ENCODE measurements around the gene PCDHAC2.

PCDHAC2 gene

DNA sequence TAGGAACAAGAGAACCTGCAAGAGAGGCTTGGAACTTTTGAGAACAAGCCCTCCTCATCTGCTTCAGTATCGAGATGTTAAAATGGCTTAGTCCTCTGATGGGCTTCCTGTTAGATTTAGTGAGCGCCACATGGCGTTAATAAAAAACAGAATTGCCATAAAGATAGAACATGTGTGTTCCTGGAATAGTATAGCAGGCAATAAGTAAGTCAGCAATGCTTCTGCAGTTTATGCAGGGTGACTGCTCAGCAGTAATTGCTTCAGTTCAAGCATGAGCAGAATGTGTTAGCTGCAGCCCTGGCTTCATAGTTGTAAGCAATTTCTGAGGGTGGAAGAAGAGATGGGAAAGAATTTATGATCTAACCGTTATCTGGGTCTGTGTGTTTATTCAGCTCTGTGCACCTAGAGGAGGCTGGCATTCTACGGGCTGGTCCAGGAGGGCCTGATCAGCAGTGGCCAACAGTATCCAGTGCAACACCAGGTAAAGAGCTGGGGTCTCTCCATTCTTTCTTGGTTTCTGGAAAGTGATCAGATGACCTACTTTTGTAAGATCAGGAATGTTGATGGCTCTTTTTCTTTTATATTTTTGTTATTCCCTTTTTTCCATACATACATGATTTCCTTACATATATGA, 15.9 kb downstream of the PCDHAC2 start:
- in situ Hi-C loops (cut with HindIII; ENCODE audit: low sequenced_read_pairs), result no loop called here

DNA sequence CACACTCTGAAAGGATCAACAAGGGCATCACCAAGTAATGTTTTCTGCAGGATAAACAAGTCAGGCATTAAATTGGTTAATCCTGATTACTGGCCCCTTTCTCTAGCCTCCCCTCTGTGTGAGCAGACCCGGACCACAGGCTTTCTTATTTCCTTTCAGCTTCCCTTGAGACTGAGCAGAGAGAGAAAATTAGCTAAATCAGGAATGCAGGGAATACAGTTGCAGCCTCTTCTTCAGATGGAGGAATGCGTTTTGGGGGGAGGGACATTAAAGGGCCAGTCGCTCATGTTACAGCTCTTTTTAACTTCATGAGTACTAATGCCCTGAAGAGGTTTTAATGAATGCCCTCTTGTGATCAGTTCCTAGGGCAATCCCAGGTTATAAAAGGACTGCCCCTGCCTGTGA, 19.8 kb downstream of the PCDHAC2 start:
- in situ Hi-C loops (cut with HindIII; ENCODE audit: low sequenced_read_pairs), result no loop called here

DNA sequence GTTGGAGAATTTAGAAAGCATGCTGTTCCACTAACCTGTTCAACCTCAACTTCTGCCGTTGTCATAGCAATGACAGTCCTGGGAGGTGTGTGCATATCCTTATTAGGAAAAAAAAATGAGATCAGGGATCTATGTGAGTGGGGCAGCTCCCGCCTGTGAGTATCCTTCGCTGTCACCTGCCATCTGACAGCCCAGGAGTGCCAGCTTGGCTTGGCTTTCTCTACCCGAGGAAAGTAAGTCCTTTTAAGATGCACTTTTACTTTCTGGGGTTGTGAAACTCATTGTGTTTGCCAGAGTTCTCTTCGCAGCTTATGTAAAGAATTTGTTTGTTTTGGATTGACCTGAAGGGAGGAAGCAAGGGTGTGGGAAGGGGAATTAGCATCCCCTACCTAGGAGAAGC, 21.8 kb downstream of the PCDHAC2 start:
- in situ Hi-C loops (cut with HindIII; ENCODE audit: low sequenced_read_pairs), result no loop called here

DNA sequence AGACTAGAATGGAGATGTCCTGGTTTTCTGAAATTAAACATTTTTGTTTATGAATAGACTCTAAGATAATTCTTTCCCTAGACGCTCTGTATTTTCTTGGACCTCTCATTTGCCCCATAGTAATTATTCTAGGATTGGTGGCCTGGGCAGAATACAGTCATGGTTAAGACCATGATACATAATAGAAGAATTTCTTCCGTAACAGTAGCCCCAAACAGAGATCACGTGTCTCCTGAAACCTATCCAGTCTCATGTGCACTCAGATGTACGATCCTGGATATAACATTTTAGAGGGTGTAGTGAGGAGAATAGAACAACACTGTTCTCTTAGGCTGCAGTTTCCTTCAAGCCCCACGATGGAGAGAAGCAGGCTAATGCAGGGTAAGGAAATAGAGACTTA, 22.3 kb downstream of the PCDHAC2 start:
- in situ Hi-C loops (cut with HindIII; ENCODE audit: low sequenced_read_pairs), result no loop called here

DNA sequence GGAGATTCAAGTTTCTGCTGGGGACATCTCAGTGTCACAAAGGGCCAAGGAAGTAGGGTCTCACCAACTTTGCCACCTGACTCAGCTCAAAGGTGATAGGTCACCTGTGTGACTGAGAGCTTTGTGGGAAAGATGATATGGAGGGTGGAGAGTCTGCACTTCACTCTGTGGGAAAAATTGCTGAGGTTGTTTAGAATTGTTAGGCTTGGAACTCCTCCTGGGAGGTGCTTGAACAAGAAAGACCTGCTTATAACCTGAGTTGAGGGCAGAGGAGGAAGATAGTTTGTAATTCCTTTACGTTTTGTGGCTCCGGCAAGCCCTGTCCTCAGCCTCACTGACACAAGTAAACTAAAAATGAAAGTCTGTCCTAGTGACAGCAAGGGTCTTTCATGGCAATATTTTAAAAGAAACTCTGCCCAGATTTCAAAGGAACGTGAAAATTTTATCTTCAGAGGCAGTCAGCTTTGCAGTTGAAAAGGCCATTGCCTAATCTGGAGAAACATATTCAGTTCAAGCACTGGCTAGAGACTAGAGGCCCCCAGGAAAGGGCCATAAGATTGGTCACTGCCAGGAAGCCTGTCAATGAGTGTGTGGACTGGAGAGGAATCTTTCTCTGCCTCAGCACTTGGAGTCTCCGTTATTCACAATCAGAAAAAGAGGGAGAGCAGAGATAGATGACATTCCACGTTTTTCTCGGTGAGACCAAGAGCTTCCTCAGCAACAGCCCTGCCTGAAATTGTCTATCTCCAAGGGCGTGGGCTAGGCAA, 23.2 kb downstream of the PCDHAC2 start:
- in situ Hi-C loops (cut with HindIII; ENCODE audit: low sequenced_read_pairs), result no loop called here

DNA sequence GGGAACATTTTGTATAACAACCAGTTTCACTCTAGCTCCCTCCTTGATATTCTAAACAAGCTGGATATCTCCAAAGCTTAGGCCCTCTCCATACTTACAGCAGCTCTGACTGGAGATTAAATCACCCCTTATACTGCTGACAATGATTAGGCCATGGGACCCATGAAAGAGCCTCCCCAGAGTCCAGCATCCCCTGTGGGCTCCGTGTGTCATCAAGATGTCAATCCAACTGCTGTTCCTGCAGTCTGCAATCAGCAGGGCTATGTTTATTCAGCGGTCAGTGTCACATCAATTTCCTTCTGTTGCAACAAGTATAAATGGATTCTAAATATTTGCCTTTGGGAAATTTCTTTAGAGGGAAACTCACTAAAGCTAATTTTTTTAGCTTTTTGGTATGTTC, 26.6 kb downstream of the PCDHAC2 start:
- in situ Hi-C loops (cut with HindIII; ENCODE audit: low sequenced_read_pairs), result no loop called here

DNA sequence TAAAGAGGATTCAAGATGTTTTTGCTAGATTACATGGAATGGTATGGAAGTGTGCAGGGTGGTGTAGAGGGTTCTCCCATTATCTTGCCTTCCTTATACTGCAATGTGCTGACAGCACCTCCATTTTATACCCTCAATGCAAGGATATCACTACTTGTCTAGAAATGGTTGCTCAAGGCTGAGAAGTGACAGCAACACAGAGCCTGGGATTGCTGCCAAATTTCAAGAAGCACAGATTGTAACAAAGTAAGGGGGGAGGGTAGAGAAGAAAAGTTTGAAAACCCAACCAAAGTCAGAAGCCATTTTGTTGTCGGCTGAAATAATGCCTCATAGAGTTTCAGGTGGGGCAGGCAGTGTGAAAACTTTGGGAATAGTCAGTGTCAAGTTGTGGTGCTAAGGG, 29.8 kb downstream of the PCDHAC2 start:
- in situ Hi-C loops (cut with HindIII; ENCODE audit: low sequenced_read_pairs), result no loop called here

DNA sequence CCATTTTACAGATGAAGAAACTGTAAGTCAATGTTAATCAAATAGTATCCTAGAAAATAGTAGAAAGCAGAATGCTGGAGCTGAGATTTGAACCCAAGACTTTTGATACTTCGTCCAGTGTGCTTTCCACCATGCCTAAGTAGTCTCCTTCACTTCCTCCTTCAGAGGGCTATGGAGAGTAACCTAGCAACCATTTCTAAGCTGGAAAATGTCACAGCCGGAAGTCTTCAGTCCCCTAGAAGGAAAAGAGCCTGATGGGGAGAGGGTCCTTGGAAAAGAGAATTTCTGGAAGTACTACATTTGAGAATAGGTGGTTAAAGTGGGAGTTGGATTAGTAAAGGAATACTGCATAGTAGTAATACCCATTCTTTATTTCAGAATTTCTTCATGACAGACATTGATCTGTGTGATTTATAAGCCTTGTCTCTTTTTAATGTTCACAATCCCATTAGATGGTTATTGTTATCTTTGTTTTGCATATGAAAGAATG, 32.7 kb downstream of the PCDHAC2 start:
- in situ Hi-C loops (cut with HindIII; ENCODE audit: low sequenced_read_pairs), result no loop called here

DNA sequence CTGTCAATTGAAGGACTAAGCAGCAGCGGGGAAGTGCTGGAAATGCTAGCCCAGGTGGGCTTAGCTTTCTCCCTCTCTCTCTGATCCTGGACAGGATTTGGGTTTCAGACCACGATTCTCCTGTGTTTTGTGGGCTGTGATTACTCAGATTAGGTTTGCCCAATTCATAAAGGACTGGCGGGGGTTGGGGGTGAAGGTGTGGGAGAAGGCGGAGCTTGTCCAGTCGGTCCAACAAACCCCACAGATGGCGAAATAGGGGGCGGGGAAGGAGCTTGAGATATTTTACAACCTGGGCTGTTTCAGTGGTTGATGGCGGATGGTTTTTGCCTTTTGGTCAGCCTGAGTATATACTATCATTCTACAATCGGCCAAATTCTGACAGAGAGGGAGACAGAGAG, 35.2 kb downstream of the PCDHAC2 start:
- in situ Hi-C loops (cut with HindIII; ENCODE audit: low sequenced_read_pairs), result no loop called here

DNA sequence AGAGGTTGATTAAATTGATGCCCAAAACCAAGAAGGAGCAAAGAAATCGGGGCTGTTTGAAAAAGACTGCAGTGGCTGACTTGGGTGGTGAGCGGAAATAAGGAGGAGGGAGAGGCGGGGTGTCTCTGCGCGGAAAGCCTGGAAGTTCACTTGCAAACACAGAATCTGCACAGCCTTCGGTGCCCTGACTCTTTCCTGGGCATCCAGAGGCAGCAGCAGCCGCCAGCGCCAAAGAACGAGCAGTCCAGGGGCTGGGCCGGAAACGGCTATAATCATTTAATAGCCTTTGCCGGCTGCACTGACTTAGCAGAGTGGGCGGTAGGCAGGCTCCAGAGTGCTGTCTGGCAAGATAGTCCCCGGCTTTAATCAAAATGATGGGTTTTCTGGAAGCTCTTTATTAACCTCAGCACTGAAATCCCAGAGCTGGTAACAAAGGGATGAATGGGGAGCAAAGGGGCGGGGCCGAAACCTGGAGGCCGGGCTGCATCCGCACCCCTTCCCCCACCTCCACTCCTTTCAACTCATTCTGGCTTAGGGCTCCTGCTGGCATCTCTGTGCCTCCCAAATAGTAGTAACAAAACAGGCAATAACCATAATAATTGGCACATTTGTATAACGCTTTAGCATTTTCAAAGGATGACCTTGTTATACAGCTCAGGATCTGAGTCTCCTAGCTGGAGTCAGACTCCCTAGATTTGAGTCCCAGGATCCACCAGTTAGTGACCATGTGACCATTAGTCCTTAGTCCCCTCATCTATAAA, 35.7 kb downstream of the PCDHAC2 start:
- in situ Hi-C loops (cut with HindIII; ENCODE audit: low sequenced_read_pairs), result no loop called here

DNA sequence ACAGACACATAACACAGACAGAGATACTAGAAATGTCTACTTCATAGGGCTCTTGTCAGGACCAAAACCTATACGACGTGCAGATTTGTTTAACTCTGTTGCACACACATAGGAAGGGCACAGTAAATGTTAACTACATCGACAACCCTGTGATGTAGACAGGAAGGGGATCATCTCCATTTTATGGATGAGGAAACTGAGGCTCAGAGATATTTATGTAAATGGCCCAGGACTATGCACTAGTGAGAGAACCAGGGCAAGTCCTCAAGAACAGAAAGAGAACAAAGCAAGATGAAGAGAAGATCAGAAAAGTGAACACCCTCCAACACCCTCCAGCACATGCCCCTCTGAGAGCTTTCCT, 36.3 kb downstream of the PCDHAC2 start:
- in situ Hi-C loops (cut with HindIII; ENCODE audit: low sequenced_read_pairs), result no loop called here

DNA sequence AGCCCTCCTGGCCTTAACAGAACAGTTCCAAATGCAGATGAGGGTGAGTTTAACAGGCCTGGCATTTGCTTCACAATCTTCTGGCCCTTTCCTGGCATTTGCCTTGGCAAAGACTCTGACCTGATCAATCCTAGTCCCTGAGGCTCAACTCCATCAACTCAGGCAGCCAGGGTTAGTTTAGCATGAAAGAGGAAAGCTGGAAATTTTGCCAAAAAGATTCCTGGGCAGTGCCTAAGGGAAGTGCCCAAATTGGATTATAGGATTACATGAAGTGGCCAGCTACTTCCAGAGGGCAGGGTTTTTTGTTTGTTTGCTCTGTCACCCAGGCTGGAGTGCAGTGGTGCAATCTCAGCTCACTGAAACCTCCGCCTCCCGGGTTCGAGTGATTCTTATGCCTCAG, 36.8 kb downstream of the PCDHAC2 start:
- in situ Hi-C loops (cut with HindIII; ENCODE audit: low sequenced_read_pairs), result no loop called here

DNA sequence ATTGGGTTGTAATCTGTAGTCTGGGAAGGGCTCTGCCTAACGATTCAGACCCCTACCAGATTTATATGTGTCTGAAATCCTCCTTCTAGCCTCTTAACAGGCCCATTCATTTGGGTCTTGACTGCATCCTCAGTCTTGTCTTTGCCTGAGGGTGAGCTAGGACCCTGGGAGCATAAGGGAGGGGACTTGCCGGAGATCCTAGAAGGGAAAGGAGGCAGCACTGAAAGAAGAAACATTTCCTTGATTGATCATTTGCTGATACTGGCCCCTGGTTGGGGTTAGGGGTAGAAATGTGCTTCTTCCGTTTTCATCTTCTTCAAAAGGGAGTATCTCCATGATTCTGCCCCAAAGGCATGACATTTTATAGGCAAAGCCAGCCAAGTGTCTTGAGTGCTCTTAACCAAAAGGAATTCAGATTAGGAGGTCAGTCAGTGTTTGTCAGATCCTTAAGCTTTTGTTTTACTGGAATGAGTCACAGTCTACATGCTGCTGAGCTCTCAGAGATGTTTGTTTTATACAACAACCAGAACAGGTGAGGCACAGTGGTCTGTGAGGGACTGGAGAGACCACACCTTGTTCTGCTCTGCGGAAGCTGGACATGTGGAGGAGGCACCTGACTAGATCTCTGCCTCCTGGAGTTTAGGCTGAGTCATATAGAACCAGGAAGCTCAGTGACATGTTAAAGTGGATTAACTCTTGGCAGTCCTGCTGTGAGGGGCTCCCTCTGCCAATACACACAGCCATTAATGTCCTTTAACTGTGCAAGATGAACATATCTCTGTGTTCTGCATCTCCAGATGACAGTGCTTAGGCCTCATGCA, 37.7 kb downstream of the PCDHAC2 start:
- in situ Hi-C loops (cut with HindIII; ENCODE audit: low sequenced_read_pairs), result no loop called here

DNA sequence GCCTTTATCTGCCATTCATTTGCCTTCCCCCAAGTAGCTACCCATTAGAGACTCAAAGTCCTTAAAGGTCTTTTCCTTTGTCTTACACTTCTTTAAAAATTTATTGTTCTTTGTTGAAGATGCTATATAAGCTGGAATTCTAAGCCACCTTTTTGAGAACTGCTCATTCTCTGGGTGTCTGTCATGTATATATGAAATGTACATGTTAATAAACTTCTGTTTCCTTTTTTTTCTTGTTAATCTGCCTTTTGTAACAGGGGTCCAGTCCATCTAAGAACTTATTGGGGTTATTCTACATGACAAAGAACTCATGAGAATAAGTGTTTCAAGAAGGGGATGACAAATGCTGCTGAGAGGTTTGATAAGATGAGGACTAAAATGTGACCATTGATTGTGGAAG, 41.5 kb downstream of the PCDHAC2 start:
- in situ Hi-C loops (cut with HindIII; ENCODE audit: low sequenced_read_pairs), result no loop called here

DNA sequence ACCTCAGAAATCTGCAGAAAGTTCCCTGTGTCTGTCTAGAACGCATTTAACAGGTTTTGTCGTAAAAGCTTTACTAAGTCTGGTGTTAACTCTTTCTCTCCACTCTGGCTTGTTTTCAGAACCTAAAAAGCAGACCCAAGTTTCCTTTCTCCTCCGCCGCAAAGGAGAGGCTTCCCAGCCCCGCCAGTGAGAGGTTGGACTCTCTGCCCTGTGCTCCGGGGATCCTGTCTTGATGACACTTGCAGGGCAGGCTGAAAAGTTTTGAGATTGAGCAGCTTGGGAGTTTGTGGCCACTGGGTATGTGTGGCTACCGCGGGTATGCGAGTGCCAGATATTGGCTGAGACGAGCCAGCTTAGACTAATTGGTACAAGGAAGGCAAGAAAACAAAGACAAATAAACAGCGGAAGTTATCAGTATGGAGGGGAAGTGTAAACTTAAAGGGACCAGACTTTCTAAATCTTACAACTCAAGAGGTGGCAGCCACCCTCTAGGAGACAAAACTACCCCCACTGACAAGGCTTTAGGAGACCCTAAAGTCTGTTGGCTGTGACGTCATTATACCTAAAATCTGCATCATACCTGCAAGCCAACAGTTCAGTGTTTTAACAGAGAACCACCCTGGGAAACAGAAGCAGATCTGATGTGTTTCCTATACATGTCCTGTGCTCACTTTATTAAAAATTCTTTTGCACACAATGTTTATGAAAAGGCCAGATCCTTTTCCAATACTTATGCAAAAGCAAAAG, 43.9 kb downstream of the PCDHAC2 start:
- in situ Hi-C loops (cut with HindIII; ENCODE audit: low sequenced_read_pairs), result no loop called here

DNA sequence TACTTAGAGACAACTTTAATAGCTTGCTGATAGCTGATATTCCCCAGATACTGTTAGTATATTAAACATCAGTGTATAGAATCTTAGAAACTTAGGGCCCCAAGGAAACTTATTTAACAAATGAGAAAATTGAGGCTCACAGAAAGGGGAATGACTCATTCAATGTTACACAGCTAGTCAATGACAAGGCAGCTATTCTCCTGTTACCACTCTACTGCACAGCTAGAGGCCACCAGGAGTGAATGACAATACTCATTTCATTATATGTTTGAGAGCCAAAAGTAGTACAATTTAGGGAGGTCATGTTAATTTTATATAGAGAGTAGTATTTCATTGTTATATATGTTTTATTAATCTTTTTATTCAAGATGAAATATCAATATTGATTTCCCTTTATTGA, 51.7 kb downstream of the PCDHAC2 start:
- in situ Hi-C loops (cut with HindIII; ENCODE audit: low sequenced_read_pairs), result no loop called here
